Stimulated activated CD4-positive, alpha-beta T cell treated with anti-CD3 and anti-CD28 coated beads, TNF-alpha, amount 100 ng/mL, for 1 hour (primary cell): Measurements from ENCODE around the gene SORD.
"Not testable (repeated sequence)": the region's sequence is repeated elsewhere in the genome, so short reads cannot be mapped to it uniquely, and the experiment has no call there.

Experiments
- DNase-seq, 3 donors: peaks; one replicate each; pipeline ENCODE4 v3.0.0-alpha.2; 2020; ENCODE audit warnings: low read depth in 3 of 3, low spot score in 1 of 3

Gene SORD

DNA sequence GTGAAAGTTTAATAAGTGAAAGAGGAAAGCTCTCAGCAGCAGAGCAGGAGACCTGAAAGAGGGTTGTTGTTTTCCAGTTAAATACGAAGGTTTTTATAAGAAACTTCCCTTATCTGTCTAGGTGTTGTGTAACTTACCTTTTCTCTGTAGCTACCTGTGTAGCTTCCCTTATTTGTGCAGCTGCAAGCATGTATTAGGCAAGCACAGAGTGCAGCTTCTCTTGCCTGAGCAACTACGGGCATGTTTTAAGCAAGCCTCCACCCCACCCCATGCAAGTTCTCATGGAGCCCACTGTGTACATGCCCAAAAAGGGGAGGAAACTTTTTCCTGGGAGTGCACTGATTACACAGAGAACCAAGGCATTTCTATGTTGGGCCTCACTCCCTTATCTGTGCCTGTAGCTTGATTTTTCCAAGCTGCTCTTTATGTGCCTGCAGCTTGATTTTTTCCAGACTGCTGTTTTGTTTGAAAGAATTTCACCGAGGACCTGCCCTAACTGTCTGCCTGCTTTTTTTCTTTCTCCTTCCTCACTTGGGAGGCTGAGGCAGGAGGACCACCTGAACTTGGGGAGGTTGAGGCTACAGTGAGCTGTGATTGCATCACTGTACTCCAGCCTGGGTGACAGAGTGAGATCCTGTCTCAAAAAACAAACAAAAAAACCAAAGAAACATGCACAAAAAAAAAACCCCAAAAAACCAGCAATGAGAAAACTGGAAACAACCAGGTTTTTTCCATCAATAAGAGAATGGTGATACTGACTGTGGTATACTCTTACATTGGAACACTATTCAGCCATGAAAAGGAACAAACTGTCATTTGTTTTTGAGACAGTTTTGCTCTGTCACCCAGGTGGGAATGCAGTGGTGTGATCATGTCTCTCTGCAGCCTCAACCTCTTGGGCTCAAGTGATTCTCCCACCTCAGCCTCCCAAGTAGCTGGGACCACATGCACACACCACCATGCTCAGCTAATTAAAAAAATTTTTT is 36.0 kb downstream of the SORD start:
- not testable (repeated sequence) for DNase-seq

DNA sequence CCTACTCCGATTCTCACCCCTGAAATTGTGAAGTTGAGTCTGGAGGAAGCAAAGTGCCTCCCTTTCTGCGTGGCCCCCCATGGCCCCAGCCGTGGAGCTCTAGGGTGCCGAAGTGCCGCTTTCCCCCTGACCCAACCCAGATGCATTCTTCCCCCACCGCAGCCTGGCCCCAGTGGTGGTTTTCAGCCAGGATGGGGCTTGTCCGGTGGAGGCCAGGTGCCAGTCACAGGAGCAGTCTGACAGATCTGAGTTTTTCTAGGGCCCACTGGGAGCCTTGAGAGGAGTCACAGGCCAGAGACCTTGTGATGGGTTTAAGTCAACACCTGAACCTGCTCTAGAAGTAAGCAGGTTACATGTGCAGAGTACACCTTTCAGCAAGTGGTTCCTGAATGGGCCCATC is 39.3 kb downstream of the SORD start:
- not testable (repeated sequence) for DNase-seq

DNA sequence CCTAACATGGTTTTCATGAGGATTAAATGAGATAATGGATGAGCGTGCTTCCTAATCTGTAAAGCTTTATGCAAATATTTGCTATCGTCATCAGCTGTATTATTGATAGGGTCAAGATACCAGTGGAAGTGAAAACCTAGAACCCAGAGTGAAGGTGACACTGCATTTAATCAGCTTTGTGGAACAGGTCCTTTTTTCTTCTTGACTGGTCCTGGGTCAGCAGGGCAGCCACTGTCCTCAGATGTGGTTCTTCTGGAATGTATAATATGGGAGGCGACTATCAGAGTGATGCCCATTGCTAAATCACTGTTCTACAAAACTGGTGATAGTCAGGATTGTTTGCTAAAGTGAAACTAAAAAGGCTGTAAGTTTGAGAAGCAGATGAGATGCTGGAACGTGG is 41.4 kb downstream of the SORD start:
- no peak for DNase-seq

DNA sequence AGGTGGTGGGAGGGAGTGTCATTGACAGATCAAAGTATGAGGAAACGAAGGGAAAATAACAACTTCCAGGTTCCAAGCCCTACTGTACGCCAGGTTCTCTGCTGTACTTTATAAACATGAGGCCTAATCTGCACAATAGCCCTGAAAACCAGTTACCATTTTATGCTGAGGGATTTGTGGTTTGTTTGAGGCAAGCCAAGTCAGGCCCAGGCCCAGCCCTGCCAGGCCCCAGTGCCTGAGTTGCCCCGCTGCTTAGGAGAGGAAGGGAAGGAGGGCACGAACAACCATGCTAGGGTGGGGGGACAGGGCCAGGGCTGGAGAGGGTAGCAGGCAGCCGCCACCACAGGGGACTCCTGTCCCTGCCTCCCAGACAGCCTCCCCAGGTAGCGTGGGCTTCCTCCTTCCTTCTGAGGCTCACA is 47.0 kb downstream of the SORD start:
- DNase-seq: not testable (repeated sequence)

DNA sequence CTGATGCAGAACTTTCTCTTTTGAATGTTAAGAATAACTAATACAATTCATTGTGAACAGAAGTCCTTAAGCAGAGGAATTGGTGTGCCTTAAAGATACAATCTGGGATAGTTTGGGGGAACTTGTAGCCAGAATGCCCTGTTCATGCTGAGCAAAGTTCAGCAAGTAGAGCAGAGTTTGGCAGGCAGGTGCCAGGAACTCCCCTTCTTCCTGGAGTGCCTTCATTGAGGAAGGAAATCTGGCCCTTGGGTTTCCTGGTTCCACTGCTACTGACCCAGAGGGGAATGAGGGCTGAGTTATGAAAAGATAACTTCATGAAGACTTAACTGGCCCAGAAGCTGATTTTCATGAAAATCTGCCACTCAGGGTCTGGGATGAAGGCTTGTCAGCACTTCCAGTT is 50.6 kb downstream of the SORD start:
- not testable (repeated sequence) for DNase-seq

DNA sequence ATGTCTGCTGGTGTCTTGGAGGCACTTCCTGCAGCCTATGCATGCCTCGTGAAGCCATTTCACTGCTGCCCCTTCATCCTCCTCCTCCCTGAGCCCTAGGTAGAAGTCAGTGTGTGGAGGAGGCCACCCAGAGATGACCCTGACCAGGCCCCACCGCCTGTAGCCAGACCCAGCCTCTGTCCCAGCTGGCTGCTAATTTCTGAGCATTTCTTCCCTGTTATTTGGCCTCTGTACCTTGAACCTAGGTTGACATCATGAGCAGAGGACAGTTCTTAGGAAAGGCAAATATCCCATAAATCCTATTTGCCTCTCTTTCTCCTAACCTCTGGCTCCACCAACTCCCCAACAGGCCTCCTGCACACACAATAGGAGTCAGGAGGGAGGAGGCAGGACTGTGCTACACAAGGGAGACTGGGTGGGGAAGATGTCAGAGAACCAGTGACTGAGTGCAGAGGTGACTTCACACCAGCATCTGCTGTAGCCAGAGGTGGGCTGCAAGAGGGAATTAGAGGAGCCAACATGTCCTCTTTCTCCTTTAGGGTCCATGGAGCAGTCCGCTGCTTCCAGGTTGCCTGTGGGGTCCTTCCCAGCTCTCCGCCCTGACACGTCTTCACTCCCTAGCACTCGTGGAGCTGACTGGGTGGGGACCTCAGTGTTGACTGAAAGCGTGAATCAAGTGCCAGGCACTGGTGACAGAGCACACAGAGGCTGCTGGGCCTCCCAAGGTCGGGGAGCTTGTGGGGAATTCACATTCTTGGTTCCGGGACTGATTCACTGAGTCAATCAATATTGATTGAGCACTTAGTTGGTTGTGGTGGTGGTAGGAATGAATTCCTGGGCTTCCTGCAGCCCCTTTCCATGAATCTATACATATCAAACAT is 52.7 kb downstream of the SORD start:
- not testable (repeated sequence) for DNase-seq

DNA sequence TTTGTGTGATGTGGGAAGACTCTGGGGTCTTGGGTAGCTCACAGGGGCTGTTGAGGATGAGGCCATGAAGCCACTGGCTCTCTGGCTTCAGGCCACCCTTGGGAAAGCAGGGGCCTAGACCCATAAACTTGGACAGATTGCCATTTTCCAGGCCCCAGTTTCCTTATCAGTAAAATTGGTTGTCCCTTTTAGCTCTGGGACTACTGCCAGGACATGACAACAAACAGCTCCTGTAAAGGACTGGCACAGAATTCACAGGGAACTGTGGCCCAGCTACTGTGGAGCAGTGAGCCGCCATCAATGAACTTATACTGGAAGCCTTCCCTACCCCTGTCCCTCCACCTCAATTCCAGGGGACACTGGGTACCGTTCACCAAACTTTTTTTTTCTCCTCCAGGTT is 54.4 kb downstream of the SORD start:
- not testable (repeated sequence) for DNase-seq

DNA sequence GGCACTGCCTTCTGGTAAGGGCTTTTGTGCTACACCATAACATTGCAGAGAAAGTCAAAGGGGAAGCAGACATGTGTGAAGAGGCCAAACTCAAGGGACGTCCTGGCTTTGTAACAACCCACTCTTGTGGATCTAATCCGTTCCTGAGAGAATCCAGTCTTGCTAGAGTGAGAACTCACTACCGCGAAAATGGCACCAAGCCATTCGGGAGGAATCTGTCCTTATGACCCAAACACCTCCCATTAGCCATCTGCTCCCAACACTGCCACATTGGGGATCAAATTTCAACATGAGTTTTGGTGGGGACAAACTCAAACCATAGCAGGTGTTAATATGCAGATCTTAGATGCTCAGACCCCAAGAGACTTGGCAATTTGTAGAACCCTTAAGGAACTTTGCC is 56.2 kb downstream of the SORD start:
- not testable (repeated sequence) for DNase-seq

DNA sequence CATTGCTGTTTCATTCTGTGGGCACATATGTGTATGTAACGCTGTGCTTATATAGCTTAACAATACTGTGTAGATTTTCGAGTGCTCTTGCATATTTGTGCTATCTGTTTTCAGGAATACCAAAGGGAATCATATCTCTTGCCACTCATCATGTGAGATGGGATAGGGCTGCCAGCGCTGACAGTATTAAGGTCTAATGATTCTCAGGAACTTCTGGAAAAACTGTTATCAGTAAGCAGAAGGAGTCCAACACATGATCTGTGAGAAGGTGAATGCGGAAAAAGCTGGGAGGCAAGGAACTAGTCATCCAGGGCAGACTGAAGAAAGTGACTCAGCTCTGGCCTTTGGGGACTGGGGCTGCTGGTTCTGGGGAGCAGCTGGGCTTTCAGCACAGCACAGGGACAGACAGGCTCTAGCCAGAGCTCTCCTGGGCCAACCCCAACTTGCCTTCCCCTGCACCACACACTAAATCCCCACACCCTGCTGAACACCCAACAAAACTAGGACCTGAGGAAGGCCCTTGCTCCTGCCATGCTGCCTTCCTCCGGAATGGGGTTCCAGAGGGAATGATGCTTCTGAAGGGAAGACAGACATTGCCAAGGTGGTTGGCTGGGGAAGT is 56.7 kb downstream of the SORD start:
- not testable (repeated sequence) for DNase-seq

DNA sequence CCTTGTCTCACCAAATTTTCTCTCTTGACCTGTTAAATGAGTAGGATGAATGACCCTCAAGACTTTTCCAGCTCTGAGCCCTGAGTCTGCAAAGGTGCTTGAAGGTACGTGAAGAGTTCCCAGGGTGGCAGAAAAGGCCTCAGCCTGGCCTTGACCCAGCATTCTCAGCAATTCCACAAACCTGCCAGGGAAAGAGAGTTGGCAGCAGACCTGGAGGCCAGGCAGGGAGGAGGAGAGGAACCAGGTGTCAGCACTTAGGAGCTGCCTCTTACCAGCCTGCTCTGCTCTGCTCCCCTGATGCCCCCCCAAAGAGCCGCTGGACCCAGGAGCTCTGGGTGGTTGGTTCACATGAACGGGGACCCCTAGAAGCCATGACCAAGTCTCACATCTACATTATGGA is 57.6 kb downstream of the SORD start:
- DNase-seq: not testable (repeated sequence)

DNA sequence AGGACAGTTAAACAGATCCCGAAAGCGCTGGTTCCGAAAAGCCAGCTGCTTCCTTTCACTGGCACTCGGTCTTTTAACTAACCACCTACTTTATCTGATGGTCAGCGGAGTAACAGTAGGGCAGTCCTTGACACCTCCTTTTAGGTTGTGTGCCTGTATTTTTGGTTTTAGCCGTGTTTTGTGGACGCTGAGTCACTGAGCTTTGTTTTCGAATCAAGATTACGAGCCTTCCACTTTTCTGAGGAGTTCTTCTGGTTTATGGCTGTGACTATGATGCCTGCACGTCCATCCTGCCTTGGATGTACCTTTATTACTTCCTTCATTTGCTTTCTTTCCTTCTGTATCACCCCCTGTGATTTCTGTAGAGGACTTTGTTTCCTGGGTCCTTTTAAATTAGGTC is 59.4 kb downstream of the SORD start:
- DNase-seq: not testable (repeated sequence)

DNA sequence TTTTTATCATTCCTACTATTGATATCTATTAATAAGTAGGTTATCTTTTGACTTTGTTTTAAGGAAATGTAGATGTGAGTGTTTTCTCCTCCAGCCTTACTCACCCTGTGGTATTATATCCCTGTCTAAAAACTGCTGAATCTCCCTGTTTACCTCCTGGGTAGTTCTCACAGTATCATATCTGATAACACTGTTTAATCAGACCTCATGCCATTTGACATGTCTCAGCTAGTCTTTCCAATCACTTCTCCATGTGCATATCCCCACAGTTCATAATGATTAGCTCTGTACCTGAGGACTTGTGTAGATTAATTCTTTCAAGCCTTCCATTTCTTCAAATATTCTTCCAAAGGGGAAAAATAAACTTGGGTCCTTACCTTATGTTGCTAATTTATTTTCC is 60.2 kb downstream of the SORD start:
- DNase-seq: no peak

DNA sequence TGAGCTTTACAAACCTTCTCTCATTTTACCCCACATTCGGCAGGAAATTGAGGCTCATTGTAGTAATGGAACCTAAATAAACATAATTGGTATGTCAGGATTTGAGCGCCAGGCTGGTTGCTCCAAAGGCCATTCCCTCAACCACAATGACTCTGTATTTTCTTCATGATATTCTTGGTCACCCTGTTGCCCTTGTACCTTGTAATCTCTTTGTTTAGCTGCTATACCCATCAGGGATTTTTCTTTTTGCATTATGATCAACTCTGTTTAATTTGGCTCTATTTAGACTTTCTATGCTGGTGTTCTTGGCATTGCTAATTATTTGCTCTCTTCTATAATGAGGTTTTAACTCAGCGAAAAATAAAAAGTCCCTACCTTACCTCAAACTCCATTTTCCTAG is 61.2 kb downstream of the SORD start:
- no peak for DNase-seq

DNA sequence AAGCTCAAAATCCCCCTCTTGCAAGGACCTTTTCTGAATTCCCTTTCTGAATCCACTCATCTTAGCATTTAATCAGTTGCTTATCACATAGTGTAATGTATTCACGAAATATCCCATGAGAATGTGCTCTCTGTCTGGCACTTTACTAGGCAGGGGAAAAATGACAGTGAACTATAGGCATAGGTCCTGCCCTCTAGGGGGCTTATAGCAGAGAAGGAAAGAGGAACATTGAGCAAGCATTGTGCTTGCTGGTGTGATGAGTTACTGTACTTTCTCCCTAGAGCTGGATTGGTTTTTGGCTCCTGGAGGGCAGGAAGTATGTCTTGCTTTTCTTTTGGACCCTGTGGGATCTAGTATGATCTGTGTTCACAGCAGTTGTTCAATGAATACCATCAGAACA is 64.5 kb downstream of the SORD start:
- DNase-seq: no peak

DNA sequence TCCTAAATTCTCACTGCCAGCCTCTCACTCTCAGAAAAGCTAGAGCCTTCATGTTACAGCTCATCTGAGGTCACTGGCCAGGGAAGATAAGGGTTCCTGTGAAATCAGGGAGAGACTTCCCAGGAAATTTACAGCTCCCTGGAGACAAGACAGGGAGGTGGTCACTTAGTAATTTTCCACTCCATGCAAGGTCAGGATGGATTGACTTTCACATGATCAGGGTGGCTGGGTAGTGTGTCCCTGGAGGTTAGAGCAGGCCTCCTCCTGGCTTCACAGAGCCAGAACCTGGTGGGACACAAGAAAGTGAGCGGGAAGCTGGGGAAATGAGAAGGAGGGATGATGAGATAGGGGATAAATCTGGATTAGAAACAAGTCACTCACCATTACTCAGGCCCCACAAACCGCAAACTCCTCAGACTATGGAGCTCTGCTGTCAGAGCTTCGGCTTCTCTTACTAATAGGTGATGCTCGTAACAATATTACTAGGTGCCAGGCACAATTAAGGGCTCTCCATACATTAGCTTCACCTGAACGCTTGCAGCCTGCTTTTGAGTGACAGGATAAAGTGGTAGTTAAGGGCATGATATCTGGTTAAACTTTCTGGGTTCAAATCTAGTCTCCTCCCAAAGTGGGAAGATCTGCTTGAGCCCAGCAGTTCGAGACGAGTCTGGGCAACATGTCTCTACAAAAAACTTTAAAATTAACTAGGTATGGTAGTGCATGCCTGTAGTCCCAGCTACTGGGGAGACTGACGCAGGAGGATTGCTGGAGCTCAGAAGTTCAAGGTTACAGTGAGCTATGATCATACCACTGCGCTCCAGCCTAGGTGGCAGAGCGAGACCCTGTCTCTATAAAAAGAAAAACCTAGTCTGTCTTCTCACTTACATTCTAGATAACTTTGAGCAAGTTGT is 66.1 kb downstream of the SORD start:
- no peak for DNase-seq

DNA sequence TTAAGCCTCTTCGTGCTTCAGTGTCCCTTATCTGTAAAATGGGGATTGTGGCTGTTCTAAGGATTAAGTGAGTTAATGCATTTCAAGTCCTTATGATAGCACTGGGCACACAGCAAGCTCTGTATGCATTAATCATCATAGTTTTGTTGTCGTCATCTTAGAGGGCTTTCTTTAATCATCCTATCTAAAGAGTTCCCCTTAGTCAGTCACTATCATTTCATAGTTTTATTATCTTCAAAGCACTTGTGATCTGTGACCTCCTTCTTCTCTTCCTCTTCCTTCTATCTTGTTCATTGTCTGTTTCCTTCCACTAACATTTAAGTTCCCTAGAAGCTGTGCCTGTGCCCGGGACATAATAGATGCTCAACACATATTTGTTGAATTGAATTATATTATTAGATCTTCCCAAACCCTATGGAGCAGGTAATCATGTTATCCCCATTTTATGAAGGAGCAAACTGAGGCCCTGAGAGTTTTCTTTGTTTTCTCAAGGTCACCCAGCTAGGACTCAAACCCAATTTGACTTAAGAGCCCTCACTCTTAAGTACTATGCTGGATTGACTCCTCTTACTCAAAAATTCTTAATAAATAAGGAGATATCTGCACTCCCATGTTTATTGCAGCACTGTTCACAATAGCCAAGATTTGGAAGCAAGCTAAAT is 66.8 kb downstream of the SORD start:
- DNase-seq: no peak

DNA sequence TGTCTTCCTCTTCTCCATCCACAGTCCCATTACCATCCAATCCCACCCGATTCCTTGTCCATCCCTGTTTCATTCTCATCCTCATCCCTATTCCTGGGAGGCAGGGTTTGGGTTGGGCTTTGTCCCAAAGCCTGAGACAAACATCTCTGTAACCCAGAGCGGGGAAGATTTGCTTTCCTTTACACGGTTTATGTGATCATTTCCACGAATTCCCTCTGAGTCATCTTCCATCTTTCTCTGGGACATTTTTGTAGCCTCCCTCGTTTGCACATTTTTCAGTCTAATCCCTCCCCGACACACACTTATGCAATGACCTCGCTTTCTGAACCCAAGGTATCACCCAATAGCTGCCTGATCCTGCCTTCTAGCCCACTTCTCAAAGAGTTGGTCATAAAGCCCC is 68.2 kb downstream of the SORD start:
- DNase-seq: no peak

DNA sequence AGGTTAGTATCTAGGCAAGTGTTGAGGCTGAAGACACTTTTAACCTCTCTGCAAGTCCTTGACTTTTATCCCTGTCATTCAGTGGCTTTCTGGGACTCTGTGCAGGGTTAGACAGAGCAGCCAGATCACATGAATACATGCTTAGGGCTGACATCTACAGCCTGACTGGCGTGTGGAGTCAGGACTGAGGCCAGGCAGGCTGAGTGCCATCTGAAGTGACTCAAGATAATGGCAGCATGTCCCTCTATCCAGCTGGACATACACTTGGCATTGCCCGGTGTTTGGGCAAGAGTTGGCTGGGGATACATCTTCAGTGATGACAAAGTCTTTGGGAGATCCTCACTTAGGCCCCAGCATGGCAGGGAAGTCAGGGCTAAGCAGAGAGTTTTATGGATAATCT is 68.6 kb downstream of the SORD start:
- no peak for DNase-seq

DNA sequence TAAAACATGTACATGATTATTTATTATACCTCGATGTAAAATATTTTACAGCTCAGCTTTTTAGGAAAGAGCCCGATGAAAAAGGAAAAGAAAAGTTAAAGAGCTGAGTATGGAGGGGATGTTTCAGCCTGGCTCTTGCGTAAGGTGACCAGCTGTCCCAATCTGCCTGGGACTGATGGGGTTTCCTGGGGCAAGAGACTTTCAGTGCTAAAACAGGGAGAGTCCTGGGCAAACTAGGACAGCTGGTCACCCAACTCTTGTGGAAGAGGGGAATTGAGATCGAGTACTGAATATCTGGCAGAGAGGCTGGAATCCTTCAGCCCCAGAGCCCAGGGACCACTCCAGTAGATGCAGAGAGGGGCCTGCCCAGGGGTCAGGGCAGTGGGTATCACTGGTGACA is 70.0 kb downstream of the SORD start:
- no peak for DNase-seq
